K562 (cell line): ENCODE data around the gene ADORA1. TPM values are rescaled to one million over a fixed set of nuclear protein-coding genes. Genes with fewer than 3 reads are reported as not detected.

Experiments
- MGA ChIP-seq: fragments of 450-650 bp; IDR thresholded peaks from 2 replicates; pipeline ENCODE4 v1.6.1; 2016; ENCODE audit warnings: mild to moderate bottlenecking, moderate library complexity
- ZNF174 ChIP-seq: fragments of 250-450 bp; sonication (Bioruptor Pico); IDR thresholded peaks from 2 replicates; pipeline ENCODE4 v1.4.0; 2020; ENCODE audit warnings: mild to moderate bottlenecking
- ZNF175 ChIP-seq: fragments of 200-800 bp; sonication (Bioruptor generic); IDR thresholded peaks from 2 replicates; pipeline ENCODE4 v1.6.1; 2016; ENCODE audit warnings: low read depth, mild to moderate bottlenecking, missing genetic modification characterization, missing compliant biosample characterization
- polyA plus RNA-seq, 8 experiments: library from polyadenylated mRNA; depleted of rRNA in 4 of 8; stranded (reverse) in 5 of 8; unstranded in 3 of 8; fragments of >200 nt; fragmentation: Nextera tagmentation in 2 of 8; fragmentation: Illumina TruSeq in 1 of 8; extraction: Ambion mirVana in 2 of 8; extraction: Trizol in 1 of 8; gene quantifications; 2 replicates each; pipeline versions ENCODE4 v1.2.1 to v1.2.3, GENCODE V29; 2011 to 2014; ENCODE audit warnings: inconsistent platforms in 1 of 8, missing spikeins in 1 of 8
- total RNA-seq, 7 experiments: library from RNA; depleted of rRNA in 6 of 7; stranded (reverse); fragments of >200 nt in 6 of 7; fragmentation: Illumina TruSeq in 2 of 7; extraction: Trizol in 2 of 7; gene quantifications; 2 replicates each; pipeline versions ENCODE4 v1.2.1 to v1.2.3, GENCODE V29; 2011 to 2021; ENCODE audit warnings: low replicate concordance in 1 of 7

The ADORA1 gene
- total and polyA plus RNA-seq, 9 of the 15 experiments (the other 6 are each of a cell fraction or from before 2014, with no cell fraction given): not detected

DNA sequence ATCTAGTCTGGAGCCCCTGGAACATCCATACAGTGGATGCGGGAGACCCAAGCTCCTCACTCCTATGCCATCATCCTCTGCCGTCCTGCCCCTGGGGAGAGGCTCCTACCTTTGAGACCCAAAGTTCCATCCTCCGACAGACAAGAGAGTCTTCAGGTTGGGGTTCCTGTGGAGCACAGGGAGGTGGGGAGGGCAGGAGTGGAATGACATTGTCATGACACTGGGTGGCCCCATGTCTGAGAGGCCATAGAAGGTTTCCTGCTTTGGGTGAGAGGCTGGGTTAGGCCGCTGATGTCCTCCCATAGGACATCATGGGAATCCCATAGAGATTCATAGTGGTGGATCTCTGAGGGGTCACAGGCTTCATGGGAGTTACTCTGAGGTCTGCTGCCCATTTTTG is 56.9 kb downstream of the ADORA1 start (continued):
- TF ChIP-seq MGA: no peak
- no peak for TF ChIP-seq ZNF174
- TF ChIP-seq ZNF175 (CRISPR knock-in tag): no peak
- TF ChIP-seq, all 486 proteins: peak for 0
